GM23338 (cell line): ENCODE data around the gene FRMD4A.

ENCODE experiments used
- CREB1 ChIP-seq: fragments of 250-450 bp; sonication (Bioruptor Pico); IDR thresholded peaks from 2 replicates; pipeline ENCODE4 v1.5.0; 2020; ENCODE audit warnings: low read depth, mild to moderate bottlenecking, moderate library complexity
- EZH2 ChIP-seq: fragments of 200-600 bp; sonication (generic); IDR thresholded peaks from one replicate; pipeline ENCODE4 v1.8.0; 2017; ENCODE audit warnings: antibody characterized with exemption, mild to moderate bottlenecking, low read depth; ENCODE audit not compliant: unreplicated experiment
- EZH2phosphoT487 ChIP-seq: fragments of 200-600 bp; sonication (generic); IDR thresholded peaks from one replicate; pipeline ENCODE4 v1.8.1; 2018; ENCODE audit warnings: antibody characterized with exemption; ENCODE audit not compliant: unreplicated experiment
- JUNB ChIP-seq: IDR thresholded peaks from one replicate; pipeline ENCODE4 v1.6.1; 2016; ENCODE audit warnings: antibody characterized with exemption; ENCODE audit not compliant: unreplicated experiment
- NANOG ChIP-seq: IDR thresholded peaks from 2 replicates; pipeline ENCODE4 v1.6.1; 2016; ENCODE audit warnings: antibody characterized with exemption, borderline replicate concordance
- POLR2AphosphoS5 ChIP-seq: IDR thresholded peaks from 2 replicates; pipeline ENCODE4 v1.6.1; 2016; ENCODE audit warnings: antibody characterized with exemption, low read depth
- TF ChIP-seq, protein P1 (sequence below), 2 experiments: fragments of 200-600 bp in 1 of 2; sonication (generic) in 1 of 2; conservative IDR thresholded peaks; 2 replicates each; pipeline versions ENCODE4 v1.5.1 to v1.6.1; 2016 to 2017; ENCODE audit warnings: antibody characterized with exemption in 2 of 2, low read depth in 2 of 2, mild to moderate bottlenecking in 2 of 2, moderate library complexity in 1 of 2
- TF ChIP-seq, protein P2 (sequence below): IDR thresholded peaks from one replicate; pipeline ENCODE4 v1.6.1; 2018; ENCODE audit warnings: antibody characterized with exemption; ENCODE audit not compliant: unreplicated experiment

GRCh38 chr10:14306190-14306589 is 24.5 kb downstream of the FRMD4A start:
- no peak for TF ChIP-seq POLR2AphosphoS5
- TF ChIP-seq, protein P1, sequence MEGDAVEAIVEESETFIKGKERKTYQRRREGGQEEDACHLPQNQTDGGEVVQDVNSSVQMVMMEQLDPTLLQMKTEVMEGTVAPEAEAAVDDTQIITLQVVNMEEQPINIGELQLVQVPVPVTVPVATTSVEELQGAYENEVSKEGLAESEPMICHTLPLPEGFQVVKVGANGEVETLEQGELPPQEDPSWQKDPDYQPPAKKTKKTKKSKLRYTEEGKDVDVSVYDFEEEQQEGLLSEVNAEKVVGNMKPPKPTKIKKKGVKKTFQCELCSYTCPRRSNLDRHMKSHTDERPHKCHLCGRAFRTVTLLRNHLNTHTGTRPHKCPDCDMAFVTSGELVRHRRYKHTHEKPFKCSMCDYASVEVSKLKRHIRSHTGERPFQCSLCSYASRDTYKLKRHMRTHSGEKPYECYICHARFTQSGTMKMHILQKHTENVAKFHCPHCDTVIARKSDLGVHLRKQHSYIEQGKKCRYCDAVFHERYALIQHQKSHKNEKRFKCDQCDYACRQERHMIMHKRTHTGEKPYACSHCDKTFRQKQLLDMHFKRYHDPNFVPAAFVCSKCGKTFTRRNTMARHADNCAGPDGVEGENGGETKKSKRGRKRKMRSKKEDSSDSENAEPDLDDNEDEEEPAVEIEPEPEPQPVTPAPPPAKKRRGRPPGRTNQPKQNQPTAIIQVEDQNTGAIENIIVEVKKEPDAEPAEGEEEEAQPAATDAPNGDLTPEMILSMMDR (conservative IDR thresholded peaks at IDR 0.05; ENCODE audit: low read depth in 2 of 2) = no peak
- TF ChIP-seq EZH2phosphoT487 = no peak
- TF ChIP-seq EZH2 = no peak
- no peak for TF ChIP-seq JUNB
- TF ChIP-seq, protein P2, sequence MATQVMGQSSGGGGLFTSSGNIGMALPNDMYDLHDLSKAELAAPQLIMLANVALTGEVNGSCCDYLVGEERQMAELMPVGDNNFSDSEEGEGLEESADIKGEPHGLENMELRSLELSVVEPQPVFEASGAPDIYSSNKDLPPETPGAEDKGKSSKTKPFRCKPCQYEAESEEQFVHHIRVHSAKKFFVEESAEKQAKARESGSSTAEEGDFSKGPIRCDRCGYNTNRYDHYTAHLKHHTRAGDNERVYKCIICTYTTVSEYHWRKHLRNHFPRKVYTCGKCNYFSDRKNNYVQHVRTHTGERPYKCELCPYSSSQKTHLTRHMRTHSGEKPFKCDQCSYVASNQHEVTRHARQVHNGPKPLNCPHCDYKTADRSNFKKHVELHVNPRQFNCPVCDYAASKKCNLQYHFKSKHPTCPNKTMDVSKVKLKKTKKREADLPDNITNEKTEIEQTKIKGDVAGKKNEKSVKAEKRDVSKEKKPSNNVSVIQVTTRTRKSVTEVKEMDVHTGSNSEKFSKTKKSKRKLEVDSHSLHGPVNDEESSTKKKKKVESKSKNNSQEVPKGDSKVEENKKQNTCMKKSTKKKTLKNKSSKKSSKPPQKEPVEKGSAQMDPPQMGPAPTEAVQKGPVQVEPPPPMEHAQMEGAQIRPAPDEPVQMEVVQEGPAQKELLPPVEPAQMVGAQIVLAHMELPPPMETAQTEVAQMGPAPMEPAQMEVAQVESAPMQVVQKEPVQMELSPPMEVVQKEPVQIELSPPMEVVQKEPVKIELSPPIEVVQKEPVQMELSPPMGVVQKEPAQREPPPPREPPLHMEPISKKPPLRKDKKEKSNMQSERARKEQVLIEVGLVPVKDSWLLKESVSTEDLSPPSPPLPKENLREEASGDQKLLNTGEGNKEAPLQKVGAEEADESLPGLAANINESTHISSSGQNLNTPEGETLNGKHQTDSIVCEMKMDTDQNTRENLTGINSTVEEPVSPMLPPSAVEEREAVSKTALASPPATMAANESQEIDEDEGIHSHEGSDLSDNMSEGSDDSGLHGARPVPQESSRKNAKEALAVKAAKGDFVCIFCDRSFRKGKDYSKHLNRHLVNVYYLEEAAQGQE = no peak
- TF ChIP-seq CREB1 (CRISPR knock-in tag) = no peak
- no peak for TF ChIP-seq NANOG
